Right renal cortex interstitium (tissue), 3 donors: ENCODE results near the gene SOSTDC1. TPM values are rescaled to one million over a fixed set of nuclear protein-coding genes. Genes with fewer than 3 reads are reported as not detected.

Experiments
- DNase-seq, 3 donors: peaks; one replicate each; pipeline ENCODE4 v3.0.0-alpha.2; 2013; ENCODE audit warnings: low read depth in 3 of 3, low spot score in 2 of 3
- polyA plus RNA-seq, 3 donors: library from polyadenylated mRNA; unstranded; fragments of 120-200 nt; gene quantifications; one replicate each; pipeline ENCODE4 v1.2.1, GENCODE V29; 2013; ENCODE audit not compliant: insufficient read length in 3 of 3

Gene SOSTDC1
- polyA plus RNA-seq, 3 donors: 52.8 to 60.6 (median 58.6) TPM

DNA sequence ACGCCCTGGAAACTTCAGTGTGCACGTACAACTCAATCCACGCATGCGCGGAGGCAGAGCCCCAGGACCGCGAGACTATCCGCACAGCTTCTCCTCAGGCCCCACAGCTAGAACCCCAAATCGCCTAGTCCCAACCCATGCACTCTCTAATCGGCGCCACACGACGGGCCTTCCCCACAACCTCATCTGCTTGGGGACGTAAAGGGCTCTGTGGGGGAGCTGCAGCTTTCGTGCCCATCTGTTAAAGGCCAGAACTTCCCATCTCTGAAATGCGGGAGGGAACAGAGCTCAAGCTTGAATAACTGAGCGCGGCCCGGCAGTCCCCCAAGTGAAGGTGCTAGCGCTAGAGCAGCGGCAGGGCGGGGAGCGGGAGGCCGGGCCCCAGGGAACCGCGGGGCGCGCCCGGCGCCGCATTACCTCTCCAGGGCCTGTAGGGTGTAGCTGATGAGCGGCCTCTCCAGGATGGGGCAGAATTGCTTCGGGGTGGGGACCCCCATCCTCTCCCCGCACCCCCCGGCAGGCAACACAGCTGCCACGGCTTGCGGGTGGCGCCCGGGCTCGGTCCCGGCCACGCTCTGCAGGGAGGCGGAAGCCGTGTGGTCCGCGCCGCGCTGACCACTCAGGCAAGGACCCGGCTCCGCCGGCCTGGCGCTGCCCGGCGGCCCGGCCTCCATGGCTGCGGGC is 44.7 kb downstream of the SOSTDC1 start:
- DNase-seq: peak; percentile 80 to 86 (median 81)

DNA sequence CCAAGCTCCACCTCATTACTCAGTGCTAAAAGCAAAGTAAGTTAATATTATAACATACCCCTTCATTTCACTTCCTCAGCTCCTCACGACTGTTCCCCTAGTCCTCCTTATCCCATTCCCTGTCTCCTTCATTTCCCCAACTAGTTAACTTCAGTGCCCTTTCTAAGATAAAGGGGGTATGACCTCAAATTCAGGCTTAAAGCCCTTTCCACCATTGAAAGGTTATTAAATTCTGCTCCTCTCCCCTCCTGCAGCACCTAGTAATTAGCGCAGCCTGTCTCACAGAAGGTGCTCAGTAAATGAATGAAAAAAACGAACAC is 45.2 kb downstream of the SOSTDC1 start:
- no peak for DNase-seq

DNA sequence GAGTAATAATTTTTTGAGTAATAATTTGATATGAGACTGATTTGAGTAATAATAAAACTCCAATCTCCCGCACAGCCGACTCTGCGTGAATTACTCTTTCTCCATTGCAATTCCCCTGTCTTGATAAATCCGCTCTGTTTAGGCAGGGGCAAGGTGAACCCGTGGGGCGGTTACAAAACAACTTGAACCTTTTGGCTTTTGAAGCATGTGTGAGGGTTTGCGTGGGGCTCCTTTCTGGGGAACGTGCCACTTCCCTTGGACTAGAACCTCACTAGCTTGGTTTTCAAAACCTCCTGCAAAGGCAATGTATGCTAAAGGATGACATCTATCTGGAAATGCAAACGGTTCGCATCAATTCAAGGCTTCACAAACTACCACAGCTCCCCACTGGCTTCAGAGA is 45.7 kb downstream of the SOSTDC1 start:
- DNase-seq: no peak

DNA sequence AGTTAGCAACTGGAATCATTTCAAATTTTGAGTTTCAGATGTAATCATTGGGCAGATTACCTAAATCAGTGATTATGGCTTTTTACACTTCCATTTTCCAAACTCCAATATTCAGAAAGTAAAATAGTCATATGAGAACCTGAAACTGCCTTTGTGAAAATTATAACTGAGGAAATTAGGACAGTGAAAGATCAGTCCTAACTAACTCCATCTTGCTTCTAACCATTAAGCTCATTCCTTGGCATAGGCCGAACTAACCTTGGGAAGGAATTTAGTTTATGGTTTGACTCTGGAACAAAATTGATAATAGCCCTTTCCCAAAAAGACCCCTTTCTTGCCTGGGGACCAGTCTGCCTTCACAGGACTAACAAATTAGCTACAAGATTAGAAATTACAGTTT is 46.4 kb downstream of the SOSTDC1 start:
- no peak for DNase-seq

DNA sequence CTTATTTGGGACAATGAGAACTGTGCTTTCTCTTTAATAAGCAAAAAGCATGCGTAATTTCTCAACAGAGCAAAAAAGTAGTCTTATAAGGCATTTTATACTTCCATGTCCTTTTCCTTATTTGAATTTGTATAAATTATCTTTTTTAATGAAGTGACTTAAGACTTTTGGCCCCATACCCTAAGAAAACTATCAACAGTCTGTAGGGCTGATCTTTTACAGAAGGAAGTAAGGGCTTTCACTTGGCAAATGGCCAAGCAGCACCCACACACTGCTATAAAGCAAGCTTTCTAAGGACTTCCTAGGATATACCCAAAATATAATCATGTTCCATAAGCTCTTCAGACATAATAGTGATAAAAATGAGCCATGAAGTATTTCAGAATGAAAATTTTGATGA is 47.6 kb downstream of the SOSTDC1 start:
- no peak for DNase-seq

DNA sequence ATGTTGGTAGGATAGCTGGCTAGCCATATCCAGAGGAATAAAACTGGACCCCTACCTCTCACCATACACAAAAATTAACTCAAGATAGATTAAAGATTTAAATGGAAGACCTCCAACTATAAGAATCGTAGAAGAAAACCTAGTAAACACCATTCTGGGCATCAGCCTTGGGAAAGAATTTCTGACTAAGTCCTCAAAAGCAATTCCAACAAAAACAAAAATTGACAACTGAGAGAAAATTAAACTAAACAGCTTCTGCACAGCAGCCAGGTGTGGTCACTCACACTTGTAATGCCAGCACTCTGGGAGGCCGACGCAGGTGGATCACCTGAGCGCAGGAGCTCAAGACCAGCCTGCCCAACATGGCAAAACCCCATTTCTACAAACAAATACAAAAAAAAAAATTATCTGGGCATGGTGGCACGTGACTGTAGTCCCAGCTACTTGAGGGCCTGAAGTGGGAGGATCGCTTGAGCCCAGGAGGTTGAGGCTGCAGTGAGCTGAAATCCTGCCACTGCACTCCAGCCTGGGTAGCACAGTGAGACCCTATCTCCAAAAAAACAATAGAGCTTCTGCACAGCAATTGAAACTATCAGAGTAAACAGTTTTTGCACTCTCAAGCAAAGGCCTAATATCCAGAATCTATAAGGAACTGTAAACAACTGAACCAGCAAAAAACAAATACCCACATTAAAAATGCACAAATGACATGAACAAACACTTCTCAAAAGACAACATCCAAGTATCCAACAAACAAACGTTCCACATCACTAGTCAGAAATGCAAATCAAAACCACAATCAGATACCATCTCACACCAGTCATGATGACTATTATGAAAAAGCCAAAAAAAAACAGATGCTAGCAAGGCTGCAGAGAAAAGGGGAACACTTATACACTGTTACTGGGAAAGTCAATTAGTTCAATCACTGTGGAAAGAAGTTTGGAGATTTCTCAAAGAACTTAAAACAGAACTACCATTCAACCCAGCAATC is 49.0 kb downstream of the SOSTDC1 start:
- DNase-seq: no peak

DNA sequence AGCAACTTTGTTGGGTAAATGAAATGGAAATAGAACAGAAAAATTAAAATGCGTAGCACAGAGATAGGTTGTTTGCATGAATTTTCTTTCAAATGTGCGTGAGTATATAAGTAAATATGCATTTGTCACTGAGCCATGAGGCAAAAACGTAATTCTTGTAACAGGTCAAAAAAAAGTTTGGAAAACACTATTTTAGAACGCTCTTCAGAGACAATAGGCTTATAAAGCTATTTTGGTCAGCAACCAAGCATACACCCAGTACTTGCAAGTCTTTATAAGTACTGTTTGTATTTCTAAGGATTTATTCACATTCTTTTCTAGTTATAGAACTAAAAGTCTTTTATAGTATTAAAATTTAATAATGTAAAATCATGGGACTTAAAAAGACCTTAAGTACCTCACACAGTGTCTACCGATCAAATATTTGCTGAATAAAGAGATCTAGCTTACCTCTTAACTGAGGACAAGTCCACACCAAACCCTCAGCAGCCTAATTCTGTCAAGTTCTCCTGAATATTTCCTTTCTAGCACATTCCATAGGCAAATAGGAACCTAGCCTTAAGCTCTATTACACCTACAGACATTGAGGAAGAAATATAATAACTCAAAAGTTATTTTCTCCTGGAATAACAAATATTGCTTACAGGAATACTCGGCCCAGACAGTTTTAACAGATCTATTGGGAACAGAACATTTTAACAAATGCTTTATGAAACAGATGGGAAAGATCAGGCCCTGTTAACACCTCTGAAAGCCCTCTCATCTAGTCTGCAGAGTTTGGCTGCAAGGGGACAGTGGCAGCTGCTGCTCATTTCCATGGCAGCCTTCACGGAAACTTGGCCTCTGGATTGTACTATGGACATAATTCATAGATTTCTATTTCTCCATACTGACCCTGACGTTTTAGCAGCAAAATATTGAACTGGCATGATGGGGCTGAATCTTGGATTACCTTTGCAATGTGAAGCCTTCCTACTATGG is 53.0 kb downstream of the SOSTDC1 start:
- DNase-seq: no peak

Other genes with a start within 250 kb of the SOSTDC1 start
- 1 to 10 TPM; 4.4 to 5.2 (median 4.4) TPM for gene CRPPA, start 44.2 kb downstream of the SOSTDC1 start, polyA plus RNA-seq
- gene LRRC72, start 61.1 kb upstream of the SOSTDC1 start, polyA plus RNA-seq: not detected
- 10 to 100 TPM; 33.3 to 36.2 (median 36.0) TPM for gene ANKMY2, start 180.0 kb upstream of the SOSTDC1 start, polyA plus RNA-seq
- gene BZW2, start 180.4 kb upstream of the SOSTDC1 start, polyA plus RNA-seq: 10 to 100 TPM; 79.1 to 82.1 (median 79.3) TPM